GM21390 (cell line): ENCODE results near the gene HCAR1.
A peak's percentile ranks its signal among the peaks of the same experiment; 100 is the strongest.
"Not testable (repeated sequence)": the region's sequence is repeated elsewhere in the genome, so short reads cannot be mapped to it uniquely, and the experiment has no call there.

Source experiments
- ATAC-seq: cut with Tn5 transposase; IDR thresholded peaks from one replicate; pipeline ENCODE4 v1.9.1; 2021; ENCODE audit not compliant: unreplicated experiment

Gene HCAR1

GRCh38 chr12:122730215-122731014, at the start of gene HCAR1:
TSS of gene HCAR1 (minus strand) at chr12:122730844. CDS start at chr12:122730339, 505 bp downstream.
- no peak for ATAC-seq

GRCh38 chr12:122757568-122757967, 26.9 kb upstream of the HCAR1 start:
- ATAC-seq = no peak

- no peak for ATAC-seq
Observed at GRCh38 chr12:122754790-122755189, 24.1 kb upstream of the HCAR1 start.

GRCh38 chr12:122753319-122753650, 22.6 kb upstream of the HCAR1 start:
- ATAC-seq = no peak

- ATAC-seq = peak; percentile 91
Observed at GRCh38 chr12:122752464-122753318, 22.0 kb upstream of the HCAR1 start, which contains the start of gene DENR. TSS of gene DENR (plus strand) at chr12:122752824. CDS start at chr12:122753702, 878 bp downstream.

- not testable (repeated sequence) for ATAC-seq
Observed at GRCh38 chr12:122750781-122751515, 20.3 kb upstream of the HCAR1 start.

GRCh38 chr12:122749569-122750332, 19.1 kb upstream of the HCAR1 start:
- no peak for ATAC-seq

- no peak for ATAC-seq
Observed at GRCh38 chr12:122747224-122748135, 16.8 kb upstream of the HCAR1 start.

GRCh38 chr12:122743895-122744525, 13.4 kb upstream of the HCAR1 start:
- no peak for ATAC-seq

GRCh38 chr12:122740351-122740750, 9.7 kb upstream of the HCAR1 start:
- no peak for ATAC-seq

GRCh38 chr12:122738571-122738970, 7.9 kb upstream of the HCAR1 start:
- ATAC-seq = no peak

- no peak for ATAC-seq
Observed at GRCh38 chr12:122732611-122733010, 2.0 kb upstream of the HCAR1 start.

GRCh38 chr12:122732170-122732569, 1.5 kb upstream of the HCAR1 start:
- ATAC-seq = no peak

- no peak for ATAC-seq
Observed at GRCh38 chr12:122729583-122730214, 945 bp downstream of the HCAR1 start.

- peak; percentile 37 for ATAC-seq
Observed at GRCh38 chr12:122726080-122726558, 4.5 kb downstream of the HCAR1 start.

GRCh38 chr12:122725452-122726079, 5.1 kb downstream of the HCAR1 start:
- ATAC-seq = no peak

GRCh38 chr12:122724641-122725243, 5.9 kb downstream of the HCAR1 start:
- no peak for ATAC-seq

- no peak for ATAC-seq
Observed at GRCh38 chr12:122722387-122722786, 8.3 kb downstream of the HCAR1 start.
